ENCODE measurements around the gene ALKBH3.

GRCh38 chr11:43879789-43880639 lies 617 bp upstream of the ALKBH3 start:
- TF ChIP-seq, protein P1, sequence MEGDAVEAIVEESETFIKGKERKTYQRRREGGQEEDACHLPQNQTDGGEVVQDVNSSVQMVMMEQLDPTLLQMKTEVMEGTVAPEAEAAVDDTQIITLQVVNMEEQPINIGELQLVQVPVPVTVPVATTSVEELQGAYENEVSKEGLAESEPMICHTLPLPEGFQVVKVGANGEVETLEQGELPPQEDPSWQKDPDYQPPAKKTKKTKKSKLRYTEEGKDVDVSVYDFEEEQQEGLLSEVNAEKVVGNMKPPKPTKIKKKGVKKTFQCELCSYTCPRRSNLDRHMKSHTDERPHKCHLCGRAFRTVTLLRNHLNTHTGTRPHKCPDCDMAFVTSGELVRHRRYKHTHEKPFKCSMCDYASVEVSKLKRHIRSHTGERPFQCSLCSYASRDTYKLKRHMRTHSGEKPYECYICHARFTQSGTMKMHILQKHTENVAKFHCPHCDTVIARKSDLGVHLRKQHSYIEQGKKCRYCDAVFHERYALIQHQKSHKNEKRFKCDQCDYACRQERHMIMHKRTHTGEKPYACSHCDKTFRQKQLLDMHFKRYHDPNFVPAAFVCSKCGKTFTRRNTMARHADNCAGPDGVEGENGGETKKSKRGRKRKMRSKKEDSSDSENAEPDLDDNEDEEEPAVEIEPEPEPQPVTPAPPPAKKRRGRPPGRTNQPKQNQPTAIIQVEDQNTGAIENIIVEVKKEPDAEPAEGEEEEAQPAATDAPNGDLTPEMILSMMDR (IDR thresholded peaks at IDR 0.05): no peak
- TF ChIP-seq EZH2 (IDR thresholded peaks at IDR 0.05) (no peak), EZH2phosphoT487 (IDR thresholded peaks at IDR 0.05) (no peak)
